HK-2 (cell line): ENCODE data around the gene NRM.
"Not testable (repeated sequence)": the region's sequence is repeated elsewhere in the genome, so short reads cannot be mapped to it uniquely, and the experiment has no call there.

Source experiments
- DNase-seq: peaks from one replicate; pipeline ENCODE4 v3.0.0-alpha.2; 2018; ENCODE audit not compliant: unreplicated experiment

Gene NRM

DNA sequence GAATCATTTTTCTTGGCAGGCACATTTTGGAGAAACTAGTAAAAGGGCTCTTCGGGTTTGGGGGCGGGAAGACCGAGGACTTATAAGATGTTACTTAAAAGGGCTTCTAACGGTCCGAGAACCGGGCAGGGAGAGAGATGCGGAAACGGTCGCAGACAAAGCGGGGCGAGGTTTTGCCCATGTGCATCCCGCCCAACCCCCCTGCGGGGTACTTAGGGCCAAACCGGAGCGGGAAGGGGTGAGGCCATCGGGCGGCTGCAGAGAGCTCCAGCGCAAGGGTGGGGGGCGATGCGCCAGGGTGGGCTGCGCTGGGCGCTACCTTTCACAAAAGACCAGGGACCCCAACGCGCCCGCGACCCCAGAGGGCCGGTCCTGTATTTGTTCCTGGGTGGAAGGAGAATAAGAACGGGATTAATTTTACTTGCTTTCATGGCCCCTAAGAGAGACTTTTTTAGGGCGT, 30.0 kb upstream of the NRM start:
- peak; percentile 61 for DNase-seq

DNA sequence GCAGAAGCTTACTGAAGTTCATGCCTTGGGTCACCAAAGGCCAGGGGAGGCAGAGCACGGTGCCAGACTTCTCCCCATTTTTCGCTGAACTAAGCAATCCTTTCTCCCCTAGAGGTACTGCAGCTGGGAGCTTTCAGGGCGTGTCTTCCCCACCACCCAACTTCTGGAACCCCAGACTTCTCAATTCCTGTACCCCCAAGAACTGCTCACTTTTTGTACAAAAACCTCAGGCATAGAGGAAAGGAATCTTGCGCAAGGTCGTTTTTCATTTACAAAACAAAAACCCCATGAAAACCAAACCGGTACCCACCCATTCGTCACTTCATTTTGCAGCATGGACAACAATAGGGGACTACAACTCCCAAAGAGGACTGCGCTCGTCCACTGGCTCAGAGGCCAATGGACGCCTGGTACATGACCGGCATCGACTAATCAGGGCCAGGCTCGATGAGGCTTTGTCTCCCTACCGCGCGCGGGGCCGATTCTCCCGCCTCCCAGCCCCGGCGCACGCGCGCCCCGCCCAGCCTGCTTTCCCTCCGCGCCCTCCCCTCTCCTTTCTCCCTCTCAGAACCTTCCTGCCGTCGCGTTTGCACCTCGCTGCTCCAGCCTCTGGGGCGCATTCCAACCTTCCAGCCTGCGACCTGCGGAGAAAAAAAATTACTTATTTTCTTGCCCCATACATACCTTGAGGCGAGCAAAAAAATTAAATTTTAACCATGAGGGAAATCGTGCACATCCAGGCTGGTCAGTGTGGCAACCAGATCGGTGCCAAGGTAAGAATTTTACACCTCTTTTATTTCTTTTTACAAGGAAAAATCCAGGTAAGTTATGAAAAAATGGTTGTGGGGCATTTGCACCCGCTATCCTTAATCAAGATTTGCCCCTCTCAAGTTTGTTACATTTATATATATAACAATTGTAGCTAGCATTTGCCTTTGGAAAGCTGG, 29.3 kb upstream of the NRM start, which contains the start of gene TUBB:
TSS of gene TUBB (plus strand) at position 562 of the 947 bp plus-strand sequence. CDS start at position 717, 155 bp downstream.
- peak; percentile 97 for DNase-seq

DNA sequence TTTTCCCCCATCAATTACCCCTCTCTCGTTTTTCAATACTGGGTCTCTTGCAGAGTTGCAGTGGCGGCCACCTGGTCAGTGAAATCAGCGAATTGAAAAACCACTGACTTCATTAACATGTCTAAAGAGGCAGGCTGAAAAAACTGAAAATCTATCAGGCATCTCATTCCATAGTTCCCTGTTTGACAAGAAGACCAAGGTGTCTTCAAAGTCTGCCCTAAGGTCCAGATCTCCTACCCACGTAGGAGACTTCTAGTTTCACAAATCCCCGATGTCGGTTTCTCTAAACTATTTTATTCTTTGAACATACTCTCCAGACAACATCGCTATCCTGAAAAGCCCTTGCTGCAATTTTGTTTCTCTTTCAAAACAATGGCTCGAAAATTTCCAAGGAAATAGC, 28.6 kb upstream of the NRM start:
- no peak for DNase-seq

DNA sequence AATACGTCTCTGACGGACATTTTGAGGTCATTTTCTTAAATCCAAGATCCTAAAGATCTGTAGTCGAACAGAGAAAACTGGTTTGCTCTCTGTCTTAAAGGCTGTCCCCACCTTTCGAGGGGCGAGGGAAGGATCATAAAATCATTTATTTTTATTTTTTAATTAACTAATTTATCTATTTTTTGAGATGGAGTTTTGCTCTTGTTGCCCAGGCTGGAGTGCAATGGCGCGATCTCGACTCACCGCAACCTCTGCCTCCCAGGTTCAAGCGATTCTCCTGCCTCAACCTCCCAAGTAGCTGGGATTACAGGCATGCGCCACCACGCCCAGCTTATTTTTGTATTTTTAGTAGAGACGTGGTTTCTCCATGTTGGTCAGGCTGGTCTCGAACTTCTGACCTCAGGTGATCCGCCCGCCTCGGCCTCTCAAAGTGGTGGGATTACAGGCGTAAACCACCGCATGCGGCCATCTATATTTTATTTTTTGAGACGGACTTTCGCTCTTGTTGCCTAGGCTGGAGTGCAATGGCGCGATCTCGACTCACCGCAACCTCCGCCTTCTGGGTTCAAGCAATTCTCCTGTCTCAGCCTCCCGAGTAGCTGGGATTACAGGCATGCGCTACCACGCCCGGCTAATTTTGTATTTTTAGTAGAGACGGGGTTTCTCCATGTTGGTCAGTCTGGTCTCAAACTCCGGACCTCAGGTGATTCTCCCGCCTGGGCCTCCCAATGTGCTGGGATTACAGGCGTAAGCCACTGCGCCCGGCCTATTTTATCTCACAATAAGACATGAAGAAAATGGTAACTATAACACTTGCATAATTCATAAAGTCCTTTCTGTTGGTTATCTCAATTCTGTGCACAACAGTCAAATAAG, 27.3 kb upstream of the NRM start:
- DNase-seq, result not testable (repeated sequence)

DNA sequence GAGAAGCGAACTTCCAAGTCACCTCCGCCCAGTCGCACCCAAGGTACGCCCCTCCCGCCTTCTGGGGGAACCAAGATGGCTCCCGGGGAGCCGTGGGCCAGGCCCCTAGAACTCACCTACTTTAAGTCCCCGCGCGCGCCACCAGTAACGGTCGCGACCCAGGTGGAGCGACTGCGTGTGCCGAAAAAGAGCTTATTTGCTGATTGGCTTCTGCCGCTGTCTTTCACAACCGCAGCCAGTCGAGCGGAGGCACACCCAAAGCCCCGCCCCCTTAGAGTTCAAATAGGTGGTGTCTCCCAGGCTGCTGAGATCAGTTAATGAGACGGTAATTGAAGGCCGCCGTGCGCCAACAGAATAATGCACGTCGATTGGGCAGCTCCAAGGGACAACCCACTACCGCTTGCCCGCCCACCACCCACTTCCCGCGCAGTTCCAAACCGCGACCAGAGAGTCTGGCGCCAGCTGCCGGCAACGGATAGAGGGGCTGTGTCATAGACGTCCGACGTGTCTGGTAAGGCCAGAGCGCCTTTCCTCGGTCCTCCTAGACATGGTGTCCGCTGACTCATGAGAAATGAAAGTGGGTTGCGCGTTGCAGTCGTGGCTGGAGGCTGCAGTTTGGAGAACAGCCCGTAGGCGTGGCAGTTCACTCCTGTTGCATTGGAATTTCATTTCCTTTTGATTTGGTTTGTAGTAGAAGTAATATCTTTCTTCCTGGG, 26.5 kb upstream of the NRM start, which contains the start of gene MDC1:
TSS of gene MDC1 (minus strand) at position 153 of the 716 bp plus-strand sequence. CDS start 2,106 bp downstream, outside the sequence.
- peak; percentile 100 for DNase-seq

DNA sequence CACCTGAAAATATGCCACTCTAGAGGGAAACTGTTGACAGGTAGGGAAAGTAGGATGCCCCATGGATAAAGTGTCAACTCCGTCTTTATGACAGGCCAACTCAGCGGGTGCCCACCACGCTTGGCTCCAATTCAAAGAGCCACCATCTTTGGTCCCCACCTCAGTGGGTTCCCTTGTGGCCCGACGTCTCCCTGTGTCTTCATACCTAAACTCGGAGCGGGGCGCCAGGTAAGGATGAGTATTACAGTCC, 26.0 kb upstream of the NRM start:
- DNase-seq, result no peak

DNA sequence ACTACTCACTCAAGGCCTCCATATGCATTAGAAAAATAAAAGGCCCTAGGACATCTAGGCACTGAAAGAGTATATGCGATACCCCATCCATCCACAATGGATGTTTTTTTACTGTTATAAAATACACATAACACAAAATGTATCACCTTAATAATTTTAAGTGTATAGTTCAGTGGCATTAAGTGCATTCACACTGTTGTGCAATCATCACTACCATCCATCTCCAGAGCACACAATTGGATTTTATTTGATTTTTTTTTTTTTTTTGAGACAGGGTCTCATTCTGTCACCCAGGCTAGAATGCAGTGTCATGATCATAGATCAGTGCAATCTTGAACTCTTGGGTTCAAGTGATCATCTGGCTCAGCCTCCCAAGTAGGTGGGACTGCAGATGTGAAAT, 23.5 kb upstream of the NRM start:
- no peak for DNase-seq

DNA sequence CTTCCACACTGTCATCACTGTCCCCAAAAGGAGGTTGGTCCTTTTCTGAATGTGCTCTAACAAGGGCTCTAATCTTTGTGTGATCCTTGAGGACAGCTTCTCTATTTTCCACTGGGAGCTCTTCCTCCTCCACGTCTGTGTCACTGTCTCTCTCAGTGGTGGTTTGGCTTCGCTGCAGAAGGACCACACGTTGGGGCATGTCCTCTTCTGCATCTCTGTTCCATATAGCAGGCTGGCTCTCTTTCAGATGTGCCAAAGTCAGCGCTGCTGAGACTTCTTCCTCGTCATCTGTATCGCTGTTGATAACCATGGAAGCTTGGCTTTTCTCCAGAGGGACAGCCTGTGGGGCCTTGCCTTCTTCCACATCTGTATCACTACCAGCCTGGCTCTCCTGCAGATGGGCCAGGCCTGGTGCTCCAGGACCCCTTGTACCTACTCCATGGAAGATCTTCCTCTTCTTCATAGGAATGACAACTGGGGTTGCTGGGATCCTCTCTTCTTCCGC, 21.7 kb upstream of the NRM start:
- DNase-seq, result no peak

DNA sequence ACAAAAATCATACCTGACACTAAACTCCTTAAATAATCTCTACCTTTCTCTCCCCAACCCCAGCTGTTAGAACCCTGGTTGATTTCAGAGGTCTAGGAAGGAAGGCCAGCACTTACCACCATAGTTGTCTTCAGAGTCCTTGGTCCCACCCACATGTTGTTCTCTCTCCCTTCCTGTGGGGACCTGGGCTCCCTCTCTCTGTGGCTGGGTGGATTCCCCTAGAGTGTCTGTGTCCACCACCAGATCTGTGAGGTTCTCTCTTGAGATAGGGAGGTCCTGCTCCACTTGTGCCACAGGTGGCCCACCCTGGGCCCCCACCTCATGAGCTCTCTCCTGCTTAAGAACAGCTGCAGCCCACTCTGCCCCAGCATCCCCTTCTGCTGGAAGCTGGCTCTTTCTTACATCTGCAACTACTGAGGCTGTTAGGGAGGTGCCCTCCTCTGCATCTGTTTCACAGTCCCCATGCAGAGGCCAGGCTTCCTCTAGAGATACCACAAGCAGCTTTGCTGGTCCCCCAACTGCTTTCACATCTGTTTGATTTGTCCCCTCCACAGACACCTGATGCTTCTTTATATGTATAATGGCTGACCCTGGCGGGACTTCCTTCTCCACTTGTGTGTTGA, 21.1 kb upstream of the NRM start:
- DNase-seq, result no peak

DNA sequence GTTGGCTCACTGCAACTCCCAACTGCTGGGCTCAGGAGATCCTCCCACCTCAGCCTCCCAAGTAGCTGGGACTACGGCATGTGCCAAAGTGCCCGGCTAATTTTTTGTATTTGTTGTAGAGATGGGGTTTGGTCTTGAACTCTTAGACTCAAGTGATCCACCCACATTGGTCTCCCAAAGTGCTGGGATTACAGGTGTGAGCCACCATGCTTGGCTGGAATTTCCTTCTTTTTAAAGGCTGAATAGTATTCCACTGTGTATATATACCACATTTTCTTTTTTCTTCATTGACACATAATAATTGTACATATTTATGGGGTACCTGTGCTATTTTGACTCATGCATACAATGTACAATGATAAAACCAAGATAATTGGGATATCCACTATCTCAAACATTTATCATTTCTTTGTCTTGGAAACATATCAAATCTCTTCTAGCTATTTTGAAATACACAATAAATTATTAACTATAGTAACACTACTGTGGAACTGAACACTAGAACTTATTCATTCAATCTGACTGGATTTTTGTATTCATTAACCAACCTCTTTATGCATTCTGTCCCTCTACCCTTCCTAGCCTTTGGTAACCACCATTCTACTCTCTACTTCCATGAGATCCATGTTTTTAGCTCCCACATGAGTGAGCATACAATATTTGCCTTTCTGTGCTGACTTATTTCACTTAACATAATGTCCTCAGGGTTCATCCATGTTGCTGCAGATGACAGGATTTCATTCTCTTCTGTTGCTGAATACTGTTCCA, 18.5 kb upstream of the NRM start:
- no peak for DNase-seq

DNA sequence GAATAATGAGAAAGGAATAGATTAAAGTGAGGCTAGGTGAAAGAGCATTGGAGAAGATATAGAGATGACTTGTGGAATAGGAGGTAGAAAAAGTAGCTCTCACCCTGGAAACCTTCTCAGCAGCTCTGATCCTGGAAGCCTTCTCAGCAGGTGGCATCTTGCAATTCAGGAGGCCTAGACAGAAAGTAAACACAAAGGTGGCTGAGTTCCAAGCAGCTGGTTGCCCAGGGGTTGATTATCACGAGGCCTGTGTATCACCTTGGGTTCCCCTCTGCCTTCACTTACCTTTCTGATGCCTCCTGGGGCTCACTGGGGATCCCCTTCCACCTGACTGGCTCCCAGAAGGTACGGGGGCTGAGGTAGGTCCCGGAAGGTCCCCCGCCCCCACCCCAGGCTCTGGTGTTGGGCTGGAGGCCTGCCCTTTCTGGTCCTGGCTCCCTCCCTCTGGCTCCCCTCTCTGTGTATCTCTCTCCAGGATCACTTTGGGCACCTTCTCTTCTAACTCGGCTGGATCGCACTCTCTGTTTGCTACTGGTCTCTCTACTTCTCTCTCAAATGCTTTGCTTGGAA, 16.6 kb upstream of the NRM start:
- no peak for DNase-seq

DNA sequence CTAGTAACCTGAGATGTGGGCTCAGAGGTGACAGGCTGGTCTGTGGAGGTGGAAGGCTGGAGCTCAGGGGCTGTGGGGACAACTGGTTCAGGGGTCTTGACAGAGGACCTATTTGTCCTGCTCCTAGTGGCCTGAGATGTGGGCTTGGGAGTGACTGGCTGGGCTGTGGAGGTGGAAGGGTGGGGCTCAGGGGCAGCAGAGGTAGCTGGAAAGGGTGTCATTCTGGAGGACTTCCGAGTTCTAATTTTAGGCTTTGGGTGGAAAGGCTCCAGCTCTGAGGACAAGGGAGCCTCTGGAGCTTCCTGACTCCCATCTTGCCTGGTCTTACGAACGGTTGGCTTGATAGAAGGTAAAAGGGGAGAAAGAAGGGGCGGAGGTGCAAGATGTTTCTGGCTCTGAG, 14.8 kb upstream of the NRM start:
- DNase-seq, result no peak

DNA sequence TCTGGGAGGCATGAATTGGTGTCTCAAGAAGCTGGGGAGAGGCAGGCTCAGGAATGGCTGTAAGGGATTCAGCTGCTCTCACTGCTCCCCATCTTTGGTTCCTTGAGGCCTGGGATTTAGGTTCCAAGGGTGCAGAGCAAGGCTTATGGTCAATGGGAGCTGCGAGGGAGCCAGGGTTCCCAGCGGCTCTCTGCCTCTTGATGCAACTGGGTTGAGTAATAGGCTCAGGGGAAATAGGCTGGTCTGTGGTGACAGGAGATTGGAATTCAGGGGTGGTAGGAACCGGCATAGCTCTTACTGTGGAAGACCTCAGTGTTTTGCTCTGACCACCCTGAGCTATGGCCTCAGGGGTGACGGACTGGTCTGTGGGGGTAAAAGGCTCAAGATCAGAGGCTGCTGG, 13.0 kb upstream of the NRM start:
- DNase-seq, result no peak

DNA sequence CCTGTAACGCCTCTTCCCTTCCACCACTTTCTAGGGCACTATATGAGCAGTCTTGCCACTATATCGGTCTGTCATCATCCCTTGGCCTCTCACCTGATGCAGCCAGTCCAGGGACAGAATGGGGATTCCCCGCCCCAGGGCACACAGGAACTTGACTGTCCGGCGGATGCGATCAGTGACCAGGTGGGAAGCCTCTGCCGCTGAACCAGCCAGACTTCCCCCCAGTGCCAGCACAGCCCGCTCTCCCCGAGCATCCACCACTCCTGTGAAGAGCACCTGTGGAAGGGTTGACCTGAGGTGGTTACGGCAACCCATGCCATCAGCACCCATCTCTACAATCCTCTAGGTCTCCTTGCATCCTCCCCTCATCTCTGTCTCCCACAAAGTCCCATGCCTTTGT, 12.2 kb upstream of the NRM start:
- DNase-seq, result no peak

DNA sequence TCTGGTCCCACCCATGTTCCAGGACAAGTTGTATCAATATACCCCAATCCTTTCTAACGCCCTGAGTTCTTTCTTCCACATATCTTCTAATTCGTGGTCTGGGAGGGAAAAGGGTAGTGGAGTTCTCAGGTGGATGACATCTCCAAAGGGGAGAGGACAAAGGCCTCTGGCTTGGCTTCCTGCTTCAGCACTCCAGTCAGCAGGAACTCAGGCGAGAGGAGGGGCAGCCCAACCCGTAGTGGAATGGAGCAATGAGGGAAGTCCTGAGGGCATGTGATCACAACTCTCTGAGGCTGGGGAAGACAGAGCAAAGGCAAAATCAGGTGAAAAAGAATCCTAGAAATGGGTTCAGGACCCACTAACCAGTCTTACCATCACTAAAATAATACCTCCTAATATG, 9.6 kb upstream of the NRM start:
- DNase-seq, result no peak

DNA sequence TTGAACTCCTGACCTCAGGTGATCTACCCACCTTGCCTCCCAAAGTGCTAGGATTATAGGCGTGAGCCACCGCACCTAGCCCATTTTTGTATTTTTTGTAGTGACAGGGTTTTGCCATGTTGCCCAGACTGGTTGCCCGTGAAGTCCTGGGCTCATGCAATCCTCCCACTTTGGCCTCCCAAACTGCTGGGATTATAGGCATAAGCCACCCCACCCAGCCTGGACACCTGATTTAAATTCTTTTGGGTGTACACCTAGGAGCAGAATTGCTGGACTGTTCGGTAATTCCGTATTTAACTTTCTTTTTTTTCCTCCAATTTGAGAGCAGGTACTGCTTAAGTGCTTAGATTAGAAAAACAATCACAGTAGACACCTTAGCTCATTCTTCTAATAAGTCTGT, 5.6 kb upstream of the NRM start:
- no peak for DNase-seq

DNA sequence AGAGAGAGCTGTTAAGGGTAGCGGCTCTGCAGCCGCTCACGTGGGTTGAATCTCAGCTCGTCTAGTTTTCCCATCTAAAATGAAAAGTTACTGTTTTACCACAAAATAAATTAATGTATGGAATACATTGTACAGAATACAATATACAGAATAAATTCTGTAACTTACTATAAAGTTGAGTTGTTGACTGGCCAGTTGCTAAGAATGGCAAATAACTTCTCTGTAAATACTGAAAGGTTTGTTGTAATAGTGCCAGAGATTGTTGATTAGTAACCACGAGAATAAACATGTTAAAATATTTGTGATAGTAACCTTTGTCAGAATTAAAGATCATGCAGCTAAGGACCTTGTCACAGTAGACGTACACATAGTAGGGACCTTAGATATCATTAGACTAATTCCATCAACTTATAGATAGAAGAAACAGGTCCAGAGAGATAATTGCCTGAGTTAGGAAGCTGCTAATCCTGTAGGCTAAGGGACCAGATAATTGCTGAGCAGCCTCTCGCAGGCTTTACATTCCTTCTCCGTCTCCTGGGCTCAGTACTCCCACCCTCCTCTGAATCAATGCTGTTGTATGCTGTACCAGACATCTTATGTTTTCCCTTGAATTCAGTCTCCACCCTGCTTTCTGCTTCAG, 544 bp upstream of the NRM start:
- no peak for DNase-seq

DNA sequence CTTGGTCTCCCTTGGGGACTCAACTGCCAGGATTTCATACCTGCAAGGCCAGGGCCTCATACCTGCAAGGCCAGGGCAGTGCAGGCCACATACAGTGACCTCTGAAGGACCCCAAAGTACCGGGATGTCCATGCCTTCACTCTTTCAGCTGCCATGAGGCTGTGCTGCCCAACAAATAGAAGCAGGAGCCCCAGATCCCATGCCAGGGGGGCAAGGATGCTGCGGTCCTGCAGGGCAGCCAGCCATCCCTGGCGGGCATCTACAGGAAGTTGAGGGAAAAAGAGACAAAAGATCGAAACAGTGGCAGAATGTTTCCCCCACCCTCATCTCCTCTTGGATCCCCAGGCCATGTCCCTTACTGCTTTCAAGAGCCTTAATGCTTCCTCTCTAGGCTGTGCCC, 799 bp downstream of the NRM start:
- DNase-seq, result no peak

DNA sequence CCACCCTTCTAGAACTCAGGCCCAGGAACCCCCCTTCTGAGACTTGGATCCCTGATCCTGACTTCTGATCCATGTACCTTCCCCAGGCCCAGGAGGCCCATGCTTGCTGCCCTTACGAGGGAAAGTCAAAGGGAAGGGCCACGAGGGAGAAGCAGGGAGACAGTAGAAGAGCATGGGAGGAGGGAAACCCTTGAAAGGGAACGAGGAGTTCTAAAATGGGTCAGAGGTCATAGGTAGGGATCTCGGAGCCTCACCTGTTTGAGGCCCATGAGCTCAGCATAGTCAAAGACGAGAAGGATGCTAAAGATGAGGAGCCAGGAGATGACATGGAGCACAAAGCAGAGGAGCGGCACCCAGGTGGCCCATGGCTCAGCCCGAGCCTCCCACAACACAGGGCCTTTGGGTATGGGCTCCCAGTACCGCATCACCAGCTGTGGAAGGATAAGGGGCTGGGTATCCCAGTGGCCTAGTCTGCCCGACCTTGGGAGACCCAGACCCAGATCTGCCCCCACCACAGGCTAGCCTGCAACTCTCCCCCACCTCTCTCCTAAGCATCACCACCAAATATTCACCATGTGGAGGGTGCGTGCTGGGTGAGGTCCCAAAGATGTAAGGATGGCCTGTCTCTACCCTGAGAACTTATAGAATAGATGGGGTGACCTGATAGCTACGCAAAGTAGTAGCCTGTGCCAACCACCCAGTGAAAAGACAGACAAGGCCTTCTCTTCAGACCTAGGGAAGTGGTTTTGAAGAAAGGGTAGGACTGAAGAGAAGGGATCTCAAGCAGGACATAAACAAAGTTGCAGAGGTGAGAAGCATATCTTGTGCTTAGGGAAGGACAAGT, 1.5 kb downstream of the NRM start:
- DNase-seq, result no peak
